GM23338 (cell line): ENCODE measurements around the gene METTL17. TPM values are rescaled to one million over a fixed set of nuclear protein-coding genes. Genes with fewer than 3 reads are reported as not detected.

Experiments
- ATAC-seq: fragments of 200-7000 bp; cut with Tn5 transposase; 3 replicates; pipeline ENCODE4 v1.9.1; 2020
- DNase-seq: peaks from one replicate; pipeline ENCODE4 v3.0.0-alpha.2; 2015; ENCODE audit warnings: low spot score
- H2AFZ ChIP-seq: fragments of 200-600 bp; sonication (generic); 2 replicates; pipeline ENCODE4 v1.8.0; 2016; ENCODE audit warnings: antibody characterized with exemption, mild to moderate bottlenecking, moderate library complexity
- H3F3A ChIP-seq: fragments of 200-600 bp; sonication (generic); replicated peaks from 2 replicates; pipeline ENCODE4 v1.8.0; 2017; ENCODE audit warnings: antibody characterized with exemption, mixed run types, low read depth
- H3K27ac ChIP-seq: fragments of 200-600 bp; sonication (generic); 2 replicates; pipeline ENCODE4 v1.6.1; 2016; ENCODE audit warnings: low read depth
- H3K27me3 ChIP-seq: fragments of 200-600 bp; sonication (generic); 2 replicates; pipeline ENCODE4 v1.8.0; 2016; ENCODE audit warnings: mild to moderate bottlenecking, mixed run types, moderate library complexity; ENCODE audit not compliant: insufficient read depth
- H3K36me3 ChIP-seq: fragments of 200-600 bp; sonication (generic); 2 replicates; pipeline ENCODE4 v1.8.0; 2016; ENCODE audit warnings: mild to moderate bottlenecking; ENCODE audit not compliant: insufficient read depth
- H3K4me1 ChIP-seq: fragments of 200-600 bp; sonication (generic); 2 replicates; pipeline ENCODE4 v1.8.0; 2016; ENCODE audit warnings: mild to moderate bottlenecking, moderate library complexity; ENCODE audit not compliant: insufficient read depth
- H3K4me2 ChIP-seq: fragments of 200-600 bp; sonication (generic); 2 replicates; pipeline ENCODE4 v1.7.1; 2017; ENCODE audit warnings: mixed run types
- H3K4me3 ChIP-seq: fragments of 200-600 bp; sonication (generic); 2 replicates; pipeline ENCODE4 v1.6.1; 2016; ENCODE audit warnings: mixed run types
- H3K79me2 ChIP-seq: fragments of 200-600 bp; sonication (generic); replicated peaks from 2 replicates; pipeline ENCODE4 v1.8.0; 2017; ENCODE audit warnings: mild to moderate bottlenecking; ENCODE audit not compliant: insufficient read depth
- H3K9me2 ChIP-seq: fragments of 200-600 bp; sonication (generic); 2 replicates; pipeline ENCODE4 v1.8.0; 2017; ENCODE audit not compliant: insufficient read depth
- H4K20me1 ChIP-seq: fragments of 200-600 bp; sonication (generic); replicated peaks from 2 replicates; pipeline ENCODE4 v1.8.0; 2017; ENCODE audit warnings: mild to moderate bottlenecking; ENCODE audit not compliant: insufficient read depth
- H3K27ac Mint-ChIP-seq: 2 replicates; pipeline ENCODE4 v1.8.0; 2020; ENCODE audit warnings: inconsistent platforms, mild to moderate bottlenecking, moderate library complexity, mixed read lengths
- H3K27me3 Mint-ChIP-seq: 3 replicates; pipeline ENCODE4 v1.8.0; 2022; ENCODE audit warnings: low read depth, mild to moderate bottlenecking, moderate library complexity, mixed read lengths, inconsistent platforms; ENCODE audit not compliant: insufficient read depth, poor library complexity
- H3K36me3 Mint-ChIP-seq: 3 replicates; pipeline ENCODE4 v1.8.0; 2021; ENCODE audit warnings: low read depth, mild to moderate bottlenecking, inconsistent platforms, moderate library complexity, mixed read lengths
- H3K4me1 Mint-ChIP-seq: 3 replicates; pipeline ENCODE4 v1.8.0; 2020; ENCODE audit warnings: mild to moderate bottlenecking, inconsistent platforms, mixed read lengths
- H3K4me3 Mint-ChIP-seq: 3 replicates; pipeline ENCODE4 v1.8.0; 2021; ENCODE audit warnings: moderate library complexity, mild to moderate bottlenecking, inconsistent platforms, mixed read lengths
- H3K9me3 Mint-ChIP-seq: 3 replicates; pipeline ENCODE4 v1.8.0; 2020; ENCODE audit warnings: moderate library complexity, mild to moderate bottlenecking, inconsistent platforms, mixed read lengths
- CREB1 ChIP-seq: fragments of 250-450 bp; sonication (Bioruptor Pico); IDR thresholded peaks from 2 replicates; pipeline ENCODE4 v1.5.0; 2020; ENCODE audit warnings: low read depth, mild to moderate bottlenecking, moderate library complexity
- ETS1 ChIP-seq: IDR thresholded peaks from 2 replicates; pipeline ENCODE4 v1.6.1; 2016; ENCODE audit warnings: antibody characterized with exemption
- EZH2 ChIP-seq: fragments of 200-600 bp; sonication (generic); IDR thresholded peaks from one replicate; pipeline ENCODE4 v1.8.0; 2017; ENCODE audit warnings: antibody characterized with exemption, mild to moderate bottlenecking, low read depth; ENCODE audit not compliant: unreplicated experiment
- JUNB ChIP-seq: IDR thresholded peaks from one replicate; pipeline ENCODE4 v1.6.1; 2016; ENCODE audit warnings: antibody characterized with exemption; ENCODE audit not compliant: unreplicated experiment
- NANOG ChIP-seq: IDR thresholded peaks from 2 replicates; pipeline ENCODE4 v1.6.1; 2016; ENCODE audit warnings: antibody characterized with exemption, borderline replicate concordance
- POLR2AphosphoS5 ChIP-seq: IDR thresholded peaks from 2 replicates; pipeline ENCODE4 v1.6.1; 2016; ENCODE audit warnings: antibody characterized with exemption, low read depth
- REST ChIP-seq: IDR thresholded peaks from one replicate; pipeline ENCODE4 v1.6.1; 2018; ENCODE audit warnings: antibody characterized with exemption; ENCODE audit not compliant: unreplicated experiment
- ZNF114 ChIP-seq: fragments of 250-450 bp; sonication (Bioruptor Pico); IDR thresholded peaks from 2 replicates; pipeline ENCODE4 v1.5.0; 2020; ENCODE audit warnings: mild to moderate bottlenecking, moderate library complexity
- polyA plus RNA-seq: library from polyadenylated mRNA; unstranded; fragments of >200 nt; fragmentation: Nextera tagmentation; extraction: Ambion mirVana; gene quantifications from 2 replicates; pipeline ENCODE4 v1.2.1, GENCODE V29; 2016
- total RNA-seq: library from RNA; depleted of rRNA; stranded (reverse); fragments of >200 nt; shearing (Covaris generic); gene quantifications from 2 replicates; pipeline ENCODE4 v1.2.3, GENCODE V29; 2014
- TF ChIP-seq, protein P1 (sequence below), 2 experiments: fragments of 200-600 bp in 1 of 2; sonication (generic) in 1 of 2; conservative IDR thresholded peaks; 2 replicates each; pipeline versions ENCODE4 v1.5.1 to v1.6.1; 2016 to 2017; ENCODE audit warnings: antibody characterized with exemption in 2 of 2, low read depth in 2 of 2, mild to moderate bottlenecking in 2 of 2, moderate library complexity in 1 of 2

The METTL17 gene
- total and polyA plus RNA-seq, 2 experiments from 2014 or later, result 74.9 to 156 TPM

DNA sequence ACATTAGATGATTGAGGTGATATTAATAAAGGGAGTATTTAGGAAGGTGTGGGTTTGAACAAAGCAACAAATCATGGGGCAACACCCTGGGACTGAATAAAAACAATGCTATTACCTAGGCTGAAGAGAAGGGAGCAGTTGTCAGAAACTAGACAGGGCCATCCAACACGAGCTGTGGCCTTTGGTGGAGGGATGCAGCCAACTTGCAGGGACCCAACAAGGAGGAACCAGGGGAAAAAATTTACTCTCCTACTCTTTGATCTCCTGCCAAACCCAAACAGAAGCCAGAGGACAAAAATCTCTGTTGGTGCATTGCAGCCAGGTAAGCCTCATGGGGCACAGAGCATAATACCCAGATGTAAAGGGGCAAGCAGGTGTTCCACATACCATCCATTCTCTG, 21.4 kb downstream of the METTL17 start:
- Histone ChIP-seq H3K27me3 (no peaks in the 10 kb centered on the region), H3K4me2 (no peak overlapping the region), H3K4me1 (0 out of 2 replicates have a peak, but pooled peaks cover 7% of the 10 kb centered on the region), H3F3A (no peaks in the 10 kb centered on the region), H3K36me3 (no peaks in the 10 kb centered on the region), H3K79me2 (no peaks in the 10 kb centered on the region), H3K27ac (no peak overlapping the region), H4K20me1 (no peaks in the 10 kb centered on the region), H3K9me2 (no peaks in the 10 kb centered on the region), H2AFZ (no peak overlapping the region), H3K4me3 (no peak overlapping the region)
- Mint-ChIP-seq H3K4me3 (no peak overlapping the region), H3K27ac (no peak overlapping the region), H3K27me3 (peaks cover 3% of the 10 kb centered on the region), H3K9me3 (no peaks in the 10 kb centered on the region), H3K4me1 (peaks cover 15% of the 10 kb centered on the region), H3K36me3 (no peaks in the 10 kb centered on the region)
- TF ChIP-seq ZNF114 (CRISPR knock-in tag) (no peak), JUNB (no peak), NANOG (no peak), REST (no peak), EZH2 (no peak), POLR2AphosphoS5 (no peak), ETS1 (no peak)
- TF ChIP-seq, protein P1, sequence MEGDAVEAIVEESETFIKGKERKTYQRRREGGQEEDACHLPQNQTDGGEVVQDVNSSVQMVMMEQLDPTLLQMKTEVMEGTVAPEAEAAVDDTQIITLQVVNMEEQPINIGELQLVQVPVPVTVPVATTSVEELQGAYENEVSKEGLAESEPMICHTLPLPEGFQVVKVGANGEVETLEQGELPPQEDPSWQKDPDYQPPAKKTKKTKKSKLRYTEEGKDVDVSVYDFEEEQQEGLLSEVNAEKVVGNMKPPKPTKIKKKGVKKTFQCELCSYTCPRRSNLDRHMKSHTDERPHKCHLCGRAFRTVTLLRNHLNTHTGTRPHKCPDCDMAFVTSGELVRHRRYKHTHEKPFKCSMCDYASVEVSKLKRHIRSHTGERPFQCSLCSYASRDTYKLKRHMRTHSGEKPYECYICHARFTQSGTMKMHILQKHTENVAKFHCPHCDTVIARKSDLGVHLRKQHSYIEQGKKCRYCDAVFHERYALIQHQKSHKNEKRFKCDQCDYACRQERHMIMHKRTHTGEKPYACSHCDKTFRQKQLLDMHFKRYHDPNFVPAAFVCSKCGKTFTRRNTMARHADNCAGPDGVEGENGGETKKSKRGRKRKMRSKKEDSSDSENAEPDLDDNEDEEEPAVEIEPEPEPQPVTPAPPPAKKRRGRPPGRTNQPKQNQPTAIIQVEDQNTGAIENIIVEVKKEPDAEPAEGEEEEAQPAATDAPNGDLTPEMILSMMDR (conservative IDR thresholded peaks at IDR 0.05; ENCODE audit: low read depth in 2 of 2), result no peak
- DNase-seq (no peak), ATAC-seq (no peak)

DNA sequence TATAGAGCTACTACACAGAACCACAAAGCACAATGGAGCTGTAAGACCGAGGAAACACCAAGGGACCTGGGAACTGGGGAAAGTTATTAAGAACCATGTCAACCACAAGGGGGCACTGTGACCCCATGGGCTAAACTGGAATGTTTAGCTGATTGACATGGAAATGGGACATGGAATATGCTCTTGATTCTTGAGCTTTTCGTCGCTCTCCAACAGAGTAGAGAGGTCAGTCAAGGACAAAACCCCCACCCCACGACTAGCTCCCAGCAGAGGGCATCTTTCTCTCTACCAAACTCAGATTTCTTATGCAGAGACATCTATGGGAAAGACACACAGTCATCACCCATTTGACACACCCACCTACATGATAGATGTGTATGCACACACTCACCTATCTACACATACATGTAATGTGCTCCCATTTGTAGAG, 25.0 kb downstream of the METTL17 start:
- Mint-ChIP-seq H3K4me1 (peaks cover 9% of the 10 kb centered on the region), H3K9me3 (no peaks in the 10 kb centered on the region), H3K4me3 (no peak overlapping the region), H3K36me3 (peaks cover 3% of the 10 kb centered on the region; the same call in 2 of the 3 replicates), H3K27ac (no peak overlapping the region), H3K27me3 (peaks cover 5% of the 10 kb centered on the region)
- no peaks in the 10 kb centered on the region for H3K36me3 ChIP-seq
- no peaks in the 10 kb centered on the region for H3K79me2 ChIP-seq
- no peaks in the 10 kb centered on the region for H3K27me3 ChIP-seq
- no peaks in the 10 kb centered on the region for H3F3A ChIP-seq
- H3K4me1 ChIP-seq, result 0 out of 2 replicates have a peak, but pooled peaks cover 7% of the 10 kb centered on the region
- DNase-seq (peak; percentile 98), ATAC-seq (peak; percentile 92)
- no peak overlapping the region for H3K4me2 ChIP-seq
- no peak overlapping the region for H3K27ac ChIP-seq
- no peaks in the 10 kb centered on the region for H4K20me1 ChIP-seq
- H2AFZ ChIP-seq, result no peak overlapping the region
- no peak overlapping the region for H3K4me3 ChIP-seq
- no peaks in the 10 kb centered on the region for H3K9me2 ChIP-seq
- TF ChIP-seq ETS1 (no peak), CREB1 (CRISPR knock-in tag) (peak; percentile 4; the same call in 1 of the 2 replicates)
- TF ChIP-seq, protein P1 (conservative IDR thresholded peaks at IDR 0.05; ENCODE audit: low read depth in 2 of 2), result peak; percentile 91 to 97
